Panc1 (cell line): ENCODE data around the gene C19orf53. TPM values are rescaled to one million over a fixed set of nuclear protein-coding genes. Genes with fewer than 3 reads are reported as not detected.
A peak's percentile ranks its signal among the peaks of the same experiment; 100 is the strongest.

Source experiments
- ATAC-seq: fragments of 200-7000 bp; cut with Tn5 transposase; 2 replicates; pipeline ENCODE4 v1.9.1; 2020; ENCODE audit warnings: mild to moderate bottlenecking, moderate library complexity
- BruUV-seq: library from RNA; stranded (reverse); fragments of 400-500 nt; replicated peaks from 2 replicates; lab custom pipeline; 2021; lab: Mats Ljungman, UMichigan
- CTCF ChIA-PET: fragments of 300-600 bp; sonication (Branson Sonifier 250); formaldehyde crosslinking; loops from one replicate; lab custom pipeline; 2022; ENCODE audit warnings: antibody characterized with exemption; lab: Charles Lee
- POLR2A ChIA-PET: fragments of 300-600 bp; sonication (Branson Sonifier 250); formaldehyde crosslinking; loops from one replicate; lab custom pipeline; 2022; ENCODE audit warnings: antibody characterized with exemption; lab: Charles Lee
- DNase-seq: peaks from one replicate; pipeline ENCODE4 v3.0.0-alpha.2; 2010; ENCODE audit warnings: low read depth, low spot score
- H3K27ac ChIP-seq: 2 replicates; pipeline ENCODE4 v1.5.1; 2011; ENCODE audit warnings: mild to moderate bottlenecking, low read length, inconsistent platforms
- H3K27me3 ChIP-seq: fragments of 200-500 bp; sonication (Bioruptor generic); 2 replicates; pipeline ENCODE4 v1.6.0; 2014; ENCODE audit warnings: low read length, inconsistent platforms; ENCODE audit not compliant: control insufficient read depth, insufficient read depth
- H3K36me3 ChIP-seq: fragments of 200-500 bp; sonication (Bioruptor generic); 2 replicates; pipeline ENCODE4 v1.5.1; 2014; ENCODE audit warnings: inconsistent platforms, mild to moderate bottlenecking, low read length, moderate library complexity; ENCODE audit not compliant: control insufficient read depth, insufficient read depth
- H3K4me1 ChIP-seq: 2 replicates; pipeline ENCODE4 v1.5.1; 2011; ENCODE audit warnings: inconsistent platforms, mild to moderate bottlenecking, low read length, moderate library complexity; ENCODE audit not compliant: control insufficient read depth, insufficient read depth
- H3K4me3 ChIP-seq, 2 experiments: 2 replicates each; pipeline ENCODE4 v1.5.1; 2011 to 2012; ENCODE audit warnings: low read depth in 2 of 2, low read length in 2 of 2, mild to moderate bottlenecking in 2 of 2, inconsistent platforms in 1 of 2, moderate library complexity in 1 of 2
- H3K9me3 ChIP-seq: fragments of 200-500 bp; sonication (Bioruptor generic); 2 replicates; pipeline ENCODE4 v1.5.1; 2014; ENCODE audit warnings: low read depth, mild to moderate bottlenecking, inconsistent platforms, low read length, moderate library complexity; ENCODE audit not compliant: control insufficient read depth, insufficient read depth
- POLR2AphosphoS5 ChIP-seq: IDR thresholded peaks from 2 replicates; pipeline ENCODE4 v1.6.1; 2012; ENCODE audit warnings: mild to moderate bottlenecking, low read depth, low read length, moderate library complexity
- SIN3A ChIP-seq: IDR thresholded peaks from 2 replicates; pipeline ENCODE4 v1.6.1; 2012; ENCODE audit warnings: low read depth, mild to moderate bottlenecking, low read length, moderate library complexity, borderline replicate concordance; ENCODE audit not compliant: insufficient read depth
- TCF7L2 ChIP-seq: IDR thresholded peaks from 2 replicates; pipeline ENCODE4 v1.6.1; 2011; ENCODE audit warnings: mild to moderate bottlenecking, low read depth, low read length, inconsistent platforms
- in situ Hi-C: cut with HindIII; loops from 2 replicates; pipeline ENCODE4 v1.10.0; 2016; ENCODE audit warnings: low sequenced_read_pairs, low pct_unique_long_range_greater_than_20kb
- intact Hi-C: fragments of 100-400 bp; cut with micrococcal nuclease; formaldehyde crosslinking; loops from one replicate; pipeline ENCODE4 v1.10.0; 2022; ENCODE audit not compliant: unreplicated experiment
- total RNA-seq: library from RNA; stranded (reverse); gene quantifications from one replicate; pipeline ENCODE4 v1.2.1, GENCODE V29; 2021; ENCODE audit not compliant: unreplicated experiment
- TF ChIP-seq, protein P1 (sequence below): fragments of 450-650 bp; IDR thresholded peaks from 2 replicates; pipeline ENCODE4 v1.5.1; 2017; ENCODE audit warnings: mild to moderate bottlenecking
- TF ChIP-seq, protein P2 (sequence below), 2 experiments: IDR thresholded peaks; 2 replicates each; pipeline ENCODE4 v1.6.1; 2011 to 2012; ENCODE audit warnings: low read depth in 2 of 2, control low read depth in 1 of 2, low read length in 1 of 2, mild to moderate bottlenecking in 1 of 2, moderate library complexity in 1 of 2; ENCODE audit not compliant: insufficient read depth in 1 of 2

Gene C19orf53
- total RNA-seq, 1 experiment from 2014 or later = 97.2 TPM

DNA sequence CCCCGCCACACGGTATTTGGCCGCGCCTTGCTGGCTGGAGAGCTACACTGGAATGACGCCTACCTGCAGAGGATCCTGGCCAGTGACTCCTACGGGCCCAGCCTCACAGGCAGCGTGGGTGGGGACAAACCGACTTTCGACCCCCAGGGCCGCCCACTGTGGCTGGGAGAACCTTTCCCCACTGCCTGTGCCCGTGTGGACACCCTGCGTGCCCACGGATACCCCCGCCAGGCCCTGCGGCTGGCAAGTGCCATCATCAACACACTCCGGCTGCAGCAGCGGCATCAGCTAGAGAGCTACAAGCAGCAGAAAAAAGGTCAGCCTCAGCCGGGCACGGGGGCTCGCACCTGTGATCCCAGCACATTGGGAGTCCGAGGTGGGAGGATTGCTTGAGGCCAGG is 40.3 kb downstream of the C19orf53 start:
- POLR2A ChIA-PET = no interaction called here
- no peaks in the 10 kb centered on the region for H3K36me3 ChIP-seq
- no peaks in the 10 kb centered on the region for H3K4me1 ChIP-seq
- no peak overlapping the region for H3K4me3 ChIP-seq
- ATAC-seq = no peak
- CTCF ChIA-PET = no interaction called here
- no TSS peak for BruUV-seq
- no peaks in the 10 kb centered on the region for H3K9me3 ChIP-seq
- no peak overlapping the region for H3K27ac ChIP-seq
- TF ChIP-seq, protein P1, sequence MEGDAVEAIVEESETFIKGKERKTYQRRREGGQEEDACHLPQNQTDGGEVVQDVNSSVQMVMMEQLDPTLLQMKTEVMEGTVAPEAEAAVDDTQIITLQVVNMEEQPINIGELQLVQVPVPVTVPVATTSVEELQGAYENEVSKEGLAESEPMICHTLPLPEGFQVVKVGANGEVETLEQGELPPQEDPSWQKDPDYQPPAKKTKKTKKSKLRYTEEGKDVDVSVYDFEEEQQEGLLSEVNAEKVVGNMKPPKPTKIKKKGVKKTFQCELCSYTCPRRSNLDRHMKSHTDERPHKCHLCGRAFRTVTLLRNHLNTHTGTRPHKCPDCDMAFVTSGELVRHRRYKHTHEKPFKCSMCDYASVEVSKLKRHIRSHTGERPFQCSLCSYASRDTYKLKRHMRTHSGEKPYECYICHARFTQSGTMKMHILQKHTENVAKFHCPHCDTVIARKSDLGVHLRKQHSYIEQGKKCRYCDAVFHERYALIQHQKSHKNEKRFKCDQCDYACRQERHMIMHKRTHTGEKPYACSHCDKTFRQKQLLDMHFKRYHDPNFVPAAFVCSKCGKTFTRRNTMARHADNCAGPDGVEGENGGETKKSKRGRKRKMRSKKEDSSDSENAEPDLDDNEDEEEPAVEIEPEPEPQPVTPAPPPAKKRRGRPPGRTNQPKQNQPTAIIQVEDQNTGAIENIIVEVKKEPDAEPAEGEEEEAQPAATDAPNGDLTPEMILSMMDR = no peak
- TF ChIP-seq TCF7L2 (no peak), POLR2AphosphoS5 (no peak), SIN3A (no peak)
- TF ChIP-seq, protein P2, sequence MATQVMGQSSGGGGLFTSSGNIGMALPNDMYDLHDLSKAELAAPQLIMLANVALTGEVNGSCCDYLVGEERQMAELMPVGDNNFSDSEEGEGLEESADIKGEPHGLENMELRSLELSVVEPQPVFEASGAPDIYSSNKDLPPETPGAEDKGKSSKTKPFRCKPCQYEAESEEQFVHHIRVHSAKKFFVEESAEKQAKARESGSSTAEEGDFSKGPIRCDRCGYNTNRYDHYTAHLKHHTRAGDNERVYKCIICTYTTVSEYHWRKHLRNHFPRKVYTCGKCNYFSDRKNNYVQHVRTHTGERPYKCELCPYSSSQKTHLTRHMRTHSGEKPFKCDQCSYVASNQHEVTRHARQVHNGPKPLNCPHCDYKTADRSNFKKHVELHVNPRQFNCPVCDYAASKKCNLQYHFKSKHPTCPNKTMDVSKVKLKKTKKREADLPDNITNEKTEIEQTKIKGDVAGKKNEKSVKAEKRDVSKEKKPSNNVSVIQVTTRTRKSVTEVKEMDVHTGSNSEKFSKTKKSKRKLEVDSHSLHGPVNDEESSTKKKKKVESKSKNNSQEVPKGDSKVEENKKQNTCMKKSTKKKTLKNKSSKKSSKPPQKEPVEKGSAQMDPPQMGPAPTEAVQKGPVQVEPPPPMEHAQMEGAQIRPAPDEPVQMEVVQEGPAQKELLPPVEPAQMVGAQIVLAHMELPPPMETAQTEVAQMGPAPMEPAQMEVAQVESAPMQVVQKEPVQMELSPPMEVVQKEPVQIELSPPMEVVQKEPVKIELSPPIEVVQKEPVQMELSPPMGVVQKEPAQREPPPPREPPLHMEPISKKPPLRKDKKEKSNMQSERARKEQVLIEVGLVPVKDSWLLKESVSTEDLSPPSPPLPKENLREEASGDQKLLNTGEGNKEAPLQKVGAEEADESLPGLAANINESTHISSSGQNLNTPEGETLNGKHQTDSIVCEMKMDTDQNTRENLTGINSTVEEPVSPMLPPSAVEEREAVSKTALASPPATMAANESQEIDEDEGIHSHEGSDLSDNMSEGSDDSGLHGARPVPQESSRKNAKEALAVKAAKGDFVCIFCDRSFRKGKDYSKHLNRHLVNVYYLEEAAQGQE (IDR thresholded peaks at IDR 0.05; ENCODE audit: insufficient read depth in 1 of 2, low read depth in 2 of 2, low read length in 1 of 2) = no peak
- in situ Hi-C loops (no loop called here), intact Hi-C loops (no loop called here)
- H3K27me3 ChIP-seq = no peaks in the 10 kb centered on the region
- DNase-seq = no peak

DNA sequence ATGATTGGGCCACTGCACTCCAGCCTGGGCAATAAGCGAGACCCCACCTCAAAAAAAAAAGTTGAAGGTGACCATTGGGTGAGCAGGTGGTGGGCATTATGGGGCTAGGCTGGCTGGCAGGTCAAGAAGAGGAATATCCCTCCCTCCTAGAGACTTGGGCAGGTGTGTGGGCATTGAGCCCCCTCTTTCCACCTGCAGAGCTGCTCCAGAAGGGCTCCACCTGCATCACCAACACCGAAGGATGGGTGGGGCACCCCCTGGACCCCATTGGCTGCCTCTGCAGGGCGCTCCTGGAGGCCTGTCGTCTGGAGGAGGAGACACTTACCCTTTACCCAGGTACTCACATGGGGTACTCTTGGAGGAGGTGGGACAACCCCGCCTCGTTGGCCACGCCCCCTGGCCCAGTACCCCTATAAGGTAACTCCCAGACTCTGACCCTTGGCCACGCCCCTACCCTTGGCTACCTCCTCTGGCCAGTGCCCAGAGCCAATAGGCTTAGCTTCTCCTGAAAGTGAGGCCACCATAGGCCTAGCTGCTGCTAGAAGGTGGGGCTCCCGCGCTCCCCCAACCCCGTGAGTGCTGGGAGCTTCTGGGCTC is 42.9 kb downstream of the C19orf53 start:
- ChIA-PET CTCF (no interaction called here), POLR2A (no interaction called here)
- intact Hi-C loops (no loop called here), in situ Hi-C loops (no loop called here)
- no TSS peak for BruUV-seq
- Histone ChIP-seq H3K27me3 (no peaks in the 10 kb centered on the region), H3K4me3 (no peak overlapping the region), H3K4me1 (no peaks in the 10 kb centered on the region), H3K36me3 (no peaks in the 10 kb centered on the region), H3K9me3 (no peaks in the 10 kb centered on the region), H3K27ac (no peak overlapping the region)
- DNase-seq (no peak), ATAC-seq (peak; percentile 80)
- TF ChIP-seq, protein P1 = no peak
- TF ChIP-seq POLR2AphosphoS5 = no peak
- TF ChIP-seq, protein P2 (IDR thresholded peaks at IDR 0.05; ENCODE audit: insufficient read depth in 1 of 2, low read depth in 2 of 2, low read length in 1 of 2) = no peak
- TF ChIP-seq SIN3A = no peak
- no peak for TF ChIP-seq TCF7L2
